H1 (cell line): ENCODE results near the gene ABHD16A. TPM values are rescaled to one million over a fixed set of nuclear protein-coding genes. Genes with fewer than 3 reads are reported as not detected.

ENCODE experiments used
- CTCF ChIA-PET: fragments of 300-600 bp; sonication (Branson Sonifier 250); formaldehyde crosslinking; loops from one replicate; lab custom pipeline; 2021; ENCODE audit not compliant: partially characterized antibody; lab: Charles Lee
- POLR2A ChIA-PET: fragments of 300-600 bp; sonication (Branson Sonifier 250); formaldehyde crosslinking; loops from one replicate; lab custom pipeline; 2021; ENCODE audit warnings: inconsistent platforms; ENCODE audit not compliant: partially characterized antibody; lab: Charles Lee
- DNase-seq, 2 experiments: peaks; one replicate each; pipeline versions ENCODE4 v3.0.0 to v3.0.0-alpha.2; 2010 to 2022; ENCODE audit warnings: low spot score in 2 of 2, low read depth in 1 of 2, mixed read lengths in 1 of 2
- FAIRE-seq: peaks from 2 replicates; lab custom pipeline; 2011; peaks lifted over from hg19 to GRCh38; lab: Jason Lieb, UNC
- H2AFZ ChIP-seq: 2 replicates; pipeline ENCODE4 v1.8.1; 2012; ENCODE audit warnings: low read length, inconsistent platforms
- H2AK5ac ChIP-seq: 2 replicates; pipeline ENCODE4 v1.6.1; 2013; ENCODE audit warnings: low read depth, low read length
- H2BK120ac ChIP-seq: replicated peaks from 2 replicates; pipeline ENCODE3; 2013; ENCODE audit warnings: low read depth, low read length, inconsistent platforms
- H2BK12ac ChIP-seq: 2 replicates; pipeline ENCODE4 v1.6.1; 2013; ENCODE audit warnings: low read depth, low read length
- H2BK15ac ChIP-seq: 2 replicates; pipeline ENCODE4 v1.6.1; 2013; ENCODE audit warnings: low read length
- H2BK20ac ChIP-seq: 2 replicates; pipeline ENCODE4 v1.6.1; 2013; ENCODE audit warnings: low read length
- H2BK5ac ChIP-seq: 2 replicates; pipeline ENCODE4 v1.6.1; 2013; ENCODE audit warnings: low read depth, low read length
- H3K14ac ChIP-seq: 2 replicates; pipeline ENCODE4 v1.6.1; 2013; ENCODE audit warnings: inconsistent platforms; ENCODE audit not compliant: insufficient read length
- H3K18ac ChIP-seq: 2 replicates; pipeline ENCODE4 v1.6.1; 2013; ENCODE audit warnings: low read length; ENCODE audit errors: extremely low read depth
- H3K23ac ChIP-seq: 2 replicates; pipeline ENCODE4 v1.6.1; 2013; ENCODE audit warnings: inconsistent platforms; ENCODE audit not compliant: insufficient read length
- H3K23me2 ChIP-seq: 2 replicates; pipeline ENCODE4 v1.6.1; 2013; ENCODE audit warnings: low read depth, low read length
- H3K27ac ChIP-seq: 2 replicates; pipeline ENCODE4 v1.6.1; 2011; ENCODE audit warnings: low read depth, low read length, inconsistent platforms
- H3K27me3 ChIP-seq, 4 experiments: replicated peaks in 1 of 4; 1 replicate in 1 of 4; 2 replicates in 3 of 4; pipeline versions ENCODE4 v1.6.1 to v1.8.1; 2011 to 2013; ENCODE audit warnings: low read length in 3 of 4, mild to moderate bottlenecking in 3 of 4, inconsistent platforms in 2 of 4, mixed read lengths in 2 of 4, moderate library complexity in 1 of 4; ENCODE audit not compliant: control insufficient read depth in 3 of 4, insufficient read depth in 3 of 4; ENCODE audit errors: extremely low read depth in 1 of 4
- H3K36me3 ChIP-seq, 4 experiments: 2 replicates each; pipeline versions ENCODE4 v1.6.1 to v1.8.1; 2011 to 2013; ENCODE audit warnings: mild to moderate bottlenecking in 4 of 4, low read length in 3 of 4, moderate library complexity in 2 of 4, control low read depth in 1 of 4, inconsistent platforms in 1 of 4; ENCODE audit not compliant: insufficient read depth in 4 of 4, control insufficient read depth in 2 of 4
- H3K4ac ChIP-seq: replicated peaks from 2 replicates; pipeline ENCODE3; 2013; ENCODE audit warnings: low read length, low read depth, mixed read lengths, inconsistent platforms; ENCODE audit not compliant: insufficient read length
- H3K4me1 ChIP-seq, 4 experiments: replicated peaks in 1 of 4; 1 replicate in 1 of 4; 2 replicates in 3 of 4; pipeline versions ENCODE4 v1.6.1 to v1.8.1; 2011 to 2013; ENCODE audit warnings: low read length in 3 of 4, inconsistent platforms in 2 of 4, mixed read lengths in 1 of 4; ENCODE audit not compliant: insufficient read depth in 4 of 4, control insufficient read depth in 3 of 4
- H3K4me2 ChIP-seq, 2 experiments: 2 replicates each; pipeline versions ENCODE4 v1.6.1 to v1.8.1; 2011 to 2013; ENCODE audit warnings: low read depth in 2 of 2, low read length in 2 of 2, control low read depth in 1 of 2, inconsistent platforms in 1 of 2, mild to moderate bottlenecking in 1 of 2; ENCODE audit not compliant: insufficient read depth in 1 of 2
- H3K4me3 ChIP-seq, 4 experiments: fragments of 200-600, 300-600 bp in 1 of 4; sonication (generic), shearing (Covaris generic), sonication (Bioruptor Twin) in 1 of 4; 2 replicates each; pipeline versions ENCODE4 v1.5.1 to v1.8.1; 2011 to 2016; ENCODE audit warnings: low read length in 4 of 4, low read depth in 3 of 4, control low read depth in 2 of 4, inconsistent platforms in 2 of 4, mild to moderate bottlenecking in 2 of 4, mixed read lengths in 1 of 4, moderate library complexity in 1 of 4; ENCODE audit not compliant: insufficient read depth in 2 of 4; ENCODE audit errors: extremely low read depth in 1 of 4
- H3K56ac ChIP-seq: replicated peaks from 2 replicates; pipeline ENCODE3; 2013; ENCODE audit warnings: low read depth, mild to moderate bottlenecking, mixed read lengths, low read length, inconsistent platforms; ENCODE audit not compliant: insufficient read length
- H3K79me1 ChIP-seq: 2 replicates; pipeline ENCODE4 v1.6.1; 2013; ENCODE audit warnings: low read depth, low read length, control low read depth
- H3K79me2 ChIP-seq, 2 experiments: 2 replicates each; pipeline versions ENCODE4 v1.6.1 to v1.8.1; 2012 to 2013; ENCODE audit warnings: low read length in 2 of 2, mild to moderate bottlenecking in 2 of 2, inconsistent platforms in 1 of 2; ENCODE audit not compliant: insufficient read depth in 2 of 2, control insufficient read depth in 1 of 2
- H3K9ac ChIP-seq, 4 experiments: replicated peaks in 1 of 4; 1 replicate in 1 of 4; 2 replicates in 3 of 4; pipeline versions ENCODE4 v1.6.1 to v1.8.1; 2011 to 2013; ENCODE audit warnings: low read depth in 3 of 4, low read length in 3 of 4, control low read depth in 2 of 4, mild to moderate bottlenecking in 2 of 4, moderate library complexity in 2 of 4, inconsistent platforms in 1 of 4; ENCODE audit errors: extremely low read depth in 1 of 4
- H3K9me3 ChIP-seq, 2 experiments: 2 replicates each; pipeline versions ENCODE4 v1.6.1 to v1.8.1; 2012 to 2013; ENCODE audit warnings: mild to moderate bottlenecking in 2 of 2, moderate library complexity in 2 of 2, control low read depth in 1 of 2, inconsistent platforms in 1 of 2, low read depth in 1 of 2, low read length in 1 of 2, mixed read lengths in 1 of 2; ENCODE audit not compliant: insufficient read depth in 2 of 2
- H4K20me1 ChIP-seq, 2 experiments: replicated peaks in 1 of 2; 2 replicates each; pipeline versions ENCODE3 to v1.8.1; 2011 to 2013; ENCODE audit warnings: inconsistent platforms in 2 of 2, low read length in 2 of 2, mild to moderate bottlenecking in 1 of 2; ENCODE audit not compliant: insufficient read depth in 2 of 2, control insufficient read depth in 1 of 2
- H4K5ac ChIP-seq: 2 replicates; pipeline ENCODE4 v1.6.1; 2013; ENCODE audit warnings: low read length, low read depth, mixed read lengths, inconsistent platforms; ENCODE audit not compliant: insufficient read length
- H4K8ac ChIP-seq: 2 replicates; pipeline ENCODE4 v1.8.0; 2013; ENCODE audit warnings: mild to moderate bottlenecking, moderate library complexity, low read length, inconsistent platforms; ENCODE audit not compliant: insufficient read depth; ENCODE audit errors: extremely low read depth
- H4K91ac ChIP-seq: replicated peaks from 2 replicates; pipeline ENCODE3; 2013; ENCODE audit warnings: low read length, mixed read lengths, inconsistent platforms; ENCODE audit not compliant: insufficient read length
- CEBPB ChIP-seq: IDR thresholded peaks from 2 replicates; pipeline ENCODE4 v1.6.1; 2012; ENCODE audit warnings: low read depth, low read length
- CREB1 ChIP-seq: IDR thresholded peaks from 2 replicates; pipeline ENCODE4 v1.6.1; 2012; ENCODE audit warnings: inconsistent platforms
- EGR1 ChIP-seq: IDR thresholded peaks from 2 replicates; pipeline ENCODE4 v1.6.1; 2011; ENCODE audit warnings: low read depth, low read length, borderline replicate concordance
- KDM1A ChIP-seq: fragments of 200-600, 300-600 bp; sonication (generic); IDR thresholded peaks from 2 replicates; pipeline ENCODE4 v1.7.1; 2016; ENCODE audit warnings: mild to moderate bottlenecking, low read length, borderline replicate concordance
- KDM5A ChIP-seq: fragments of 200-600 bp; IDR thresholded peaks from 2 replicates; pipeline ENCODE4 v1.7.1; 2012; ENCODE audit warnings: mild to moderate bottlenecking, low read length, inconsistent platforms, mixed read lengths
- POLR2A ChIP-seq, 2 experiments: IDR thresholded peaks; 1 replicate in 1 of 2; 2 replicates in 1 of 2; pipeline ENCODE4 v1.6.1; 2011; ENCODE audit warnings: low read depth in 2 of 2, low read length in 2 of 2, mild to moderate bottlenecking in 2 of 2; ENCODE audit errors: control extremely low read depth in 1 of 2
- RBBP5 ChIP-seq: IDR thresholded peaks from 2 replicates; pipeline ENCODE4 v1.7.1; 2012; ENCODE audit warnings: low read depth, mild to moderate bottlenecking, inconsistent platforms, low read length, moderate library complexity, borderline replicate concordance
- TAF7 ChIP-seq: optimal IDR thresholded peaks from 2 replicates; pipeline ENCODE3; 2011; ENCODE audit warnings: low read depth, mild to moderate bottlenecking, inconsistent platforms, low read length, moderate library complexity, borderline replicate concordance
- WGBS, 2 experiments: shearing (Covaris generic) in 1 of 2; methylation state at CpG; one replicate each; pipeline versions ENCODE4 v1.1.6 to v1.1.7; 2013 to 2015; ENCODE audit warnings: low lambda C conversion rate in 2 of 2, mixed read lengths in 2 of 2, inconsistent platforms in 1 of 2, low coverage in 1 of 2, missing lambda C conversion rate in 1 of 2; ENCODE audit not compliant: insufficient replicate concordance in 2 of 2, insufficient coverage in 1 of 2, insufficient read length in 1 of 2; ENCODE audit errors: extremely low coverage in 1 of 2, missing lambda C conversion rate in 1 of 2; 5-methylcytosine and 5-hydroxymethylcytosine counted together
- long read RNA-seq, 2 experiments: library from RNA in 1 of 2; library from capped mRNA in 1 of 2; stranded (forward); transcript quantifications; one replicate each; pipeline ENCODE4 v2.0.0, GENCODE V29; 2021; ENCODE audit warnings: inconsistent platforms in 1 of 2
- polyA minus RNA-seq, 3 experiments: library from RNA; depleted of rRNA, polyadenylated mRNA; stranded (reverse); fragments of >200 nt; gene quantifications; 1 replicate in 2 of 3; 2 replicates in 1 of 3; pipeline ENCODE4 v1.2.3, GENCODE V29; 2011
- polyA plus RNA-seq, 7 experiments: library from polyadenylated mRNA; depleted of rRNA in 3 of 7; stranded (reverse) in 5 of 7; unstranded in 2 of 7; fragments of >200 nt in 5 of 7; fragments of 200-250 nt in 2 of 7; gene quantifications; 1 replicate in 5 of 7; 2 replicates in 1 of 7; 4 replicates in 1 of 7; pipeline versions ENCODE4 v1.2.1 to v1.2.3, GENCODE V29; 2011 to 2013; ENCODE audit warnings: missing spikeins in 2 of 7, mixed read lengths in 2 of 7
- total RNA-seq: library from RNA; stranded (reverse); fragmentation: NEBNext Ultra II Directional; extraction: Animal tissue kit (Norgen Biotek cat#: 25700); gene quantifications from 2 replicates; pipeline ENCODE4 v1.2.1, GENCODE V29; 2021

The ABHD16A gene
- total RNA-seq, result 29.3 and 32.9 TPM in 2 replicates
- 40.2 and 49.6 TPM in 2 replicates for polyA plus RNA-seq (2011; rRNA removed)
- 44.5 TPM for polyA plus RNA-seq (2011; cell fraction: cytosol; rRNA removed)
- polyA plus RNA-seq (2011; cell fraction: nucleus; rRNA removed), result 118 TPM
- 30.0 to 39.1 TPM (median 34.8 TPM) in 4 replicates for polyA plus RNA-seq (2012, experiment 1 of 2)
- 31.0 TPM for polyA plus RNA-seq (2012, experiment 2 of 2)
- 49.6 TPM for polyA plus RNA-seq (2013, experiment 1 of 2)
- 52.0 TPM for polyA plus RNA-seq (2013, experiment 2 of 2)
- 37.1 and 47.6 TPM in 2 replicates for polyA minus RNA-seq (2011; rRNA and poly(A)+ RNA removed)
- polyA minus RNA-seq (2011; cell fraction: cytosol; rRNA and poly(A)+ RNA removed), result 21.5 TPM
- polyA minus RNA-seq (2011; cell fraction: nucleus; rRNA and poly(A)+ RNA removed), result 23.7 TPM
- long read RNA-seq, experiment 1, transcript ABHD16A-201 (20 exons, 2,103 nt), result major isoform, 5 of 14 reads
- long read RNA-seq, experiment 1, partial matches to known transcripts, result 5 of 14 reads
- long read RNA-seq, experiment 1, other reads (novel, unspliced or antisense), result 3 of 14 reads
- long read RNA-seq, experiment 2, transcript ABHD16A-201 (20 exons, 2,103 nt), result major isoform, 21 of 24 reads
- long read RNA-seq, experiment 2, partial matches to known transcripts, result 1 of 24 reads
- long read RNA-seq, experiment 2, other reads (novel, unspliced or antisense), result 1 of 24 reads

GRCh38 chr6:31702819-31703716, at the start of gene ABHD16A:
TSS of gene ABHD16A (minus strand) at chr6:31703324. CDS start at chr6:31703281, 43 bp downstream.
- Histone ChIP-seq H3K23ac (no peak within 1 kb of the TSS), H3K9ac (peak within 1 kb of the TSS; percentile 65 to 85 (median 80)), H4K20me1 (no peaks in the 10 kb centered on the region), H2BK15ac (peak within 1 kb of the TSS; percentile 19; the same call in 1 of the 2 replicates), H3K79me1 (peaks cover 6% of the 10 kb centered on the region), H3K18ac (peak within 1 kb of the TSS; percentile 52; the same call in 1 of the 2 replicates), H3K4me1 (peaks cover 2 to 5% (median 3%) of the 10 kb centered on the region in 4 experiments; a peak in 4 of 7 replicates), H3K79me2 (peaks cover 0 to 7% of the 10 kb centered on the region in 2 experiments; a peak in 2 of 4 replicates), H3K4ac (no peak within 1 kb of the TSS), H4K5ac (no peak within 1 kb of the TSS), H2AFZ (peak within 1 kb of the TSS; percentile 67), H3K9me3 (no peaks in the 10 kb centered on the region), H3K56ac (peak within 1 kb of the TSS; percentile 22), H3K27me3 (no peaks in the 10 kb centered on the region), H3K4me3 (peak within 1 kb of the TSS; percentile 69 to 94 (median 90)), H2AK5ac (no peak within 1 kb of the TSS), H3K27ac (peak within 1 kb of the TSS; percentile 89; the same call in 1 of the 2 replicates), H2BK120ac (no peak within 1 kb of the TSS), H3K14ac (no peak within 1 kb of the TSS), H3K23me2 (peaks cover 8% of the 10 kb centered on the region; the same call in 1 of the 2 replicates), H4K8ac (peak within 1 kb of the TSS; percentile 97), H3K36me3 (peaks cover 0 to 2% (median under 1%) of the 10 kb centered on the region in 4 experiments; a peak in 3 of 8 replicates), H4K91ac (no peak within 1 kb of the TSS), H2BK5ac (peak within 1 kb of the TSS; percentile 81), H2BK12ac (peak within 1 kb of the TSS; percentile 39; the same call in 1 of the 2 replicates), H3K4me2 (peak within 1 kb of the TSS; percentile 68 to 82), H2BK20ac (no peak within 1 kb of the TSS)
- DNase-seq, result peak; percentile 95 to 96
- CTCF ChIA-PET, result interaction anchor here (0.9 to 2.2 kb wide), 7 partner anchors 8 to 37 kb away, joined by 3 to 6 read pairs (median 4); partner anchors contain the start of genes DDAH2 and MSH5
- WGBS, 2 experiments, result 5% methylated on average over 52 of the region's 54 CpGs; no CpG with 5 or more reads in 1 of the 2 experiments
- POLR2A ChIA-PET, result interaction anchor here (0.7 to 3.2 kb wide), 27 partner anchors 9 to 248 kb away, joined by 3 to 36 read pairs (median 4); partner anchors contain the start of genes CLIC1, DDAH2, GPANK1 and HSPA1B
- FAIRE-seq, result peak; percentile 72
- TF ChIP-seq KDM1A, result no peak
- TF ChIP-seq CREB1, result peak; percentile 93
- 0 out of 2 replicates have a peak, but pooled peaks have one; percentile 11 for TF ChIP-seq RBBP5
- 0 out of 2 replicates have a peak, but pooled peaks have one; percentile 19 for TF ChIP-seq KDM5A
- no peak for TF ChIP-seq EGR1
- peak; percentile 100 for TF ChIP-seq CEBPB
- TF ChIP-seq TAF7, result no peak
- TF ChIP-seq POLR2A (IDR thresholded peaks at IDR 0.05; ENCODE audit: control extremely low read depth in 1 of 2, low read depth in 2 of 2, low read length in 2 of 2), result peak in 1 of 2 experiments; percentile 85; a peak in 2 of 3 replicates
